ENCODE data around the gene NRF1.

NRF1 gene

DNA sequence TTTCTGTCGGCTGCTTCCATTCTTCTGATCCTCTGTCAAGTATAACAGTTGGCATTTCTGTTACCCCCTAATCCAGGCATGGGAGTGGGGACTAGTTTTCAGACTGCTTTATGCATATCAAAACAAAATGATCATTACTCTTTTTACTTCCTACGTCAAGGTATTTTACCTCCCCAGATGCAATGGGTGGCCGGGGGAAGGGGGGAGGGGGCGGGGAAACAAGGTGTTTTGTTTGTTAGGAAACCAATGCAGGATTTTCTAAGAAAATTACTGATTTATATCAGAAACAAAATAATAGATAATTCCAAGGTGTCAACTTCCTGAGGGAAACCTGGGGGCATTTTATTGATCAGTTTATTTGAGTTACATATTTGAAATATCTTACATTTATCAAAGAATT, 66.3 kb downstream of the NRF1 start:
- H3K9ac ChIP-seq, result no peak overlapping the region
- no peak overlapping the region for H3K4me2 ChIP-seq (ENCODE audit: low read length)
- no peaks in the 10 kb centered on the region for H3K27me3 ChIP-seq (ENCODE audit: control insufficient read depth, insufficient read depth, low read length)
- no peak overlapping the region for H3K27ac ChIP-seq
- H3K9me3 ChIP-seq (ENCODE audit: control insufficient read depth, low read length), result no peaks in the 10 kb centered on the region
- H3K4me1 ChIP-seq, result no peaks in the 10 kb centered on the region
- peaks cover 2% of the 10 kb centered on the region for H3K79me2 ChIP-seq
- TF ChIP-seq, protein P1, sequence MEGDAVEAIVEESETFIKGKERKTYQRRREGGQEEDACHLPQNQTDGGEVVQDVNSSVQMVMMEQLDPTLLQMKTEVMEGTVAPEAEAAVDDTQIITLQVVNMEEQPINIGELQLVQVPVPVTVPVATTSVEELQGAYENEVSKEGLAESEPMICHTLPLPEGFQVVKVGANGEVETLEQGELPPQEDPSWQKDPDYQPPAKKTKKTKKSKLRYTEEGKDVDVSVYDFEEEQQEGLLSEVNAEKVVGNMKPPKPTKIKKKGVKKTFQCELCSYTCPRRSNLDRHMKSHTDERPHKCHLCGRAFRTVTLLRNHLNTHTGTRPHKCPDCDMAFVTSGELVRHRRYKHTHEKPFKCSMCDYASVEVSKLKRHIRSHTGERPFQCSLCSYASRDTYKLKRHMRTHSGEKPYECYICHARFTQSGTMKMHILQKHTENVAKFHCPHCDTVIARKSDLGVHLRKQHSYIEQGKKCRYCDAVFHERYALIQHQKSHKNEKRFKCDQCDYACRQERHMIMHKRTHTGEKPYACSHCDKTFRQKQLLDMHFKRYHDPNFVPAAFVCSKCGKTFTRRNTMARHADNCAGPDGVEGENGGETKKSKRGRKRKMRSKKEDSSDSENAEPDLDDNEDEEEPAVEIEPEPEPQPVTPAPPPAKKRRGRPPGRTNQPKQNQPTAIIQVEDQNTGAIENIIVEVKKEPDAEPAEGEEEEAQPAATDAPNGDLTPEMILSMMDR (IDR thresholded peaks at IDR 0.05), result no peak
- H3K4me3 ChIP-seq (ENCODE audit: low read depth, low read length), result no peak overlapping the region
- no peaks in the 10 kb centered on the region for H3K36me3 ChIP-seq (ENCODE audit: control insufficient read depth, insufficient read depth, low read length)
- no peak overlapping the region for H2AFZ ChIP-seq

DNA sequence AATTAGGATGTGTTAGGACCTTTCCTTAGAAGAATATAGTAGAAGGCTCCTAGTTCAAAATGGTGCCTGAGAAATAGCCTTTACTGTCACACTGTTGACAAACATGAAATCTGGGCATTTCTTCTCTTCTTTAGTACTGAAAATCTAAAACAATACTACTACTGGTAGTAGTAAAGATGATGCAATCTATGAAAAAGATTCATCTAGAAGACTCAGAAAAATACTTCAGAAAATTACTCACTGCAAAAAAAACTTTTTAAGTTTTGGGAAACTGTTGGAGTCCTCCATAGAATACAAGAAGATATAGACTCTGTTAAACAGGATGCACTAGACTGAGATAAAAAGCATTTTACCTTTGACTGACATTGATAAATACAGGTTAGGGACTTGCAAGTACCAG, 67.1 kb downstream of the NRF1 start:
- no peak overlapping the region for H3K9ac ChIP-seq
- H3K4me2 ChIP-seq (ENCODE audit: low read length), result no peak overlapping the region
- peaks cover 2% of the 10 kb centered on the region for H3K79me2 ChIP-seq
- H3K4me3 ChIP-seq (ENCODE audit: low read depth, low read length), result no peak overlapping the region
- H3K27ac ChIP-seq, result no peak overlapping the region
- H3K27me3 ChIP-seq (ENCODE audit: control insufficient read depth, insufficient read depth, low read length), result no peaks in the 10 kb centered on the region
- H3K4me1 ChIP-seq, result no peaks in the 10 kb centered on the region
- no peak overlapping the region for H2AFZ ChIP-seq
- no peaks in the 10 kb centered on the region for H3K9me3 ChIP-seq (ENCODE audit: control insufficient read depth, low read length)
- TF ChIP-seq, protein P1 (IDR thresholded peaks at IDR 0.05), result no peak
- H3K36me3 ChIP-seq (ENCODE audit: control insufficient read depth, insufficient read depth, low read length), result no peaks in the 10 kb centered on the region

DNA sequence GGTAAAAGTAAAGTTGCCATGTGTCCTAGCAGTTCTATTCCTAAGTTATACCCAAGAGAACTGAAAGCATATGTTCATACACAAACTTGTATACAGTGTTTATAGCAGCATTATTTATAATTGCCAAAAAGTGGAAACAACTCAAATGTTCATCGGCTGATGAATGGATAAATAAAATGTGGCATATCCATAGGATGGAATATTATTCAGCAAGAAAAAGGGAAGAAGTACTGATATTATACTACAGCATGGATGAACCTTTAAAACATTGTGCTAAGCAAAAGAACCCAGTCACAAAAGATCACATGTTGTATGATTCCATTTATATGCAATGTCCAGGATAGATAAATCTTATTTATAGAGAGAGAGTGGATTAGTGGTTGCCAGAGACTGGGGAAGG, 68.9 kb downstream of the NRF1 start:
- H3K79me2 ChIP-seq, result peaks cover 7% of the 10 kb centered on the region
- no peak overlapping the region for H2AFZ ChIP-seq
- no peak overlapping the region for H3K27ac ChIP-seq
- no peak overlapping the region for H3K9ac ChIP-seq
- H3K4me3 ChIP-seq (ENCODE audit: low read depth, low read length), result no peak overlapping the region
- TF ChIP-seq, protein P1 (IDR thresholded peaks at IDR 0.05), result no peak
- H3K4me1 ChIP-seq, result no peaks in the 10 kb centered on the region
- H3K9me3 ChIP-seq (ENCODE audit: control insufficient read depth, low read length), result no peaks in the 10 kb centered on the region
- no peak overlapping the region for H3K4me2 ChIP-seq (ENCODE audit: low read length)
- no peaks in the 10 kb centered on the region for H3K36me3 ChIP-seq (ENCODE audit: control insufficient read depth, insufficient read depth, low read length)
- H3K27me3 ChIP-seq (ENCODE audit: control insufficient read depth, insufficient read depth, low read length), result no peaks in the 10 kb centered on the region

DNA sequence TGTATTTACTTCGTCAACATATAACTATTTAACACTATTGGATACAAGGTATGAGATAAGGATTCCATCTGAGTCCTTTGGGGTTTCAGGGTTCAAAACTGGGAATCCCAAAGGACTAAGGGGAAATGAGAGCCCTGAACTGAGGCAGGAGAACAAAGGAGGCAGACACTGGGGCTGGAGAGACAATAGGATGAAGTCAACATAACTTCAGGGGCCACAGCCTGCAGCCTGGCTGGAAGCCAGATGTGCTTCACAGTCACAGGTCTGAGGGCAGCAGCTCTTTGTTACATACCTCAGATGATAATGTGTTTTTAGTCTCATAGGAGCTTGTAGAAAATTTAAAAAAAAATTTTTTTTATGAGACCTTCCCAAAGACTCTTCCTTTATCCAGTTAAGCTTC, 73.3 kb downstream of the NRF1 start:
- Histone ChIP-seq H3K79me2 (peaks cover 7% of the 10 kb centered on the region), H3K36me3 (ENCODE audit: control insufficient read depth, insufficient read depth, low read length) (no peaks in the 10 kb centered on the region), H3K9me3 (ENCODE audit: control insufficient read depth, low read length) (no peaks in the 10 kb centered on the region), H3K27me3 (ENCODE audit: control insufficient read depth, insufficient read depth, low read length) (no peaks in the 10 kb centered on the region), H3K4me3 (ENCODE audit: low read depth, low read length) (no peak overlapping the region), H3K4me2 (ENCODE audit: low read length) (no peak overlapping the region), H3K4me1 (no peaks in the 10 kb centered on the region), H3K9ac (no peak overlapping the region), H3K27ac (no peak overlapping the region), H2AFZ (no peak overlapping the region)
- TF ChIP-seq, protein P1 (IDR thresholded peaks at IDR 0.05), result no peak

DNA sequence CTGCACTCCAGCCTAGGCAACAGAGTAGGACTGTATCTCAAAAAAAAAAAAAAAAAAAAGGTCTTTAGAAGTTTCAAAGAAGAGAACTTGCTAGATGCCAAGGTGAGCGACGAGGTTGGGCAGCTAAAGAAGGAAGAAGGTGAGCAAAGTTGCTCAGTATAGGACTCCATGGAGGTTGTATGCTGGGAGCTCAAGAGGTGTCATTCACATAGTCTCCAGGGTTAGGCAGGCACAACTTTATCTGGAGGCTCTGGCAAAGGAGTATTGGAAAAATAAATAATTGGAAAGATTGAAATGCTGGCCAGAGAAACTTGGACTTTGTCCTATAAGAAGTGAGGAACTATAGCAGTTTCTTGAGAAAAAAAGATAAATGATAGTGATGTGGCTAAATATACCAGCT, 74.5 kb downstream of the NRF1 start:
- Histone ChIP-seq H3K9me3 (ENCODE audit: control insufficient read depth, low read length) (no peaks in the 10 kb centered on the region), H3K4me1 (no peaks in the 10 kb centered on the region), H3K4me2 (ENCODE audit: low read length) (no peak overlapping the region), H3K79me2 (peaks cover 5% of the 10 kb centered on the region), H3K36me3 (ENCODE audit: control insufficient read depth, insufficient read depth, low read length) (no peaks in the 10 kb centered on the region), H3K27me3 (ENCODE audit: control insufficient read depth, insufficient read depth, low read length) (no peaks in the 10 kb centered on the region), H3K9ac (no peak overlapping the region), H3K4me3 (ENCODE audit: low read depth, low read length) (no peak overlapping the region), H2AFZ (no peak overlapping the region), H3K27ac (no peak overlapping the region)
- TF ChIP-seq, protein P1 (IDR thresholded peaks at IDR 0.05), result no peak
